Activated CD4-positive, alpha-beta T cell treated with anti-CD3 and anti-CD28 coated beads, Interleukin-2, amount 10 ng/mL, durations not matched to agents 24 days and 14 days (primary cell): ENCODE results near the gene NPTX1. TPM values are rescaled to one million over a fixed set of nuclear protein-coding genes. Genes with fewer than 3 reads are reported as not detected.

Experiments
- DNase-seq: peaks from one replicate; pipeline ENCODE4 v3.0.0; 2022
- H3K27ac Mint-ChIP-seq: one replicate; pipeline ENCODE4 v1.8.0; 2022; ENCODE audit warnings: mild to moderate bottlenecking, mixed read lengths
- H3K27me3 Mint-ChIP-seq: one replicate; pipeline ENCODE4 v1.8.0; 2022; ENCODE audit warnings: mixed read lengths
- H3K36me3 Mint-ChIP-seq: one replicate; pipeline ENCODE4 v1.8.0; 2022; ENCODE audit warnings: low read depth, mild to moderate bottlenecking, mixed read lengths
- H3K4me1 Mint-ChIP-seq: one replicate; pipeline ENCODE4 v1.8.0; 2021; ENCODE audit warnings: mixed read lengths
- H3K4me3 Mint-ChIP-seq: one replicate; pipeline ENCODE4 v1.8.0; 2022; ENCODE audit warnings: mild to moderate bottlenecking, moderate library complexity, mixed read lengths
- H3K9me3 Mint-ChIP-seq: one replicate; pipeline ENCODE4 v1.8.0; 2021; ENCODE audit warnings: mixed read lengths
- intact Hi-C: fragments of 100-400 bp; cut with micrococcal nuclease; formaldehyde crosslinking; loops from one replicate; pipeline ENCODE4 v1.15.1; 2023
- total RNA-seq: library from RNA; stranded (reverse); gene quantifications from 2 replicates; pipeline ENCODE4 v1.2.3, GENCODE V29; 2022

NPTX1 gene
- total RNA-seq: 30.4 and 31.6 TPM in 2 replicates

- Mint-ChIP-seq H3K4me3 (peak within 1 kb of the TSS; percentile 84), H3K9me3 (no peaks in the 10 kb centered on the region), H3K4me1 (peaks cover 18% of the 10 kb centered on the region), H3K36me3 (peaks cover 6% of the 10 kb centered on the region), H3K27me3 (peaks cover 43% of the 10 kb centered on the region), H3K27ac (peak within 1 kb of the TSS; percentile 53)
- peak; percentile 81 for DNase-seq
- intact Hi-C loops: loop anchor here (5.0 to 10.0 kb wide), 2 partner anchors 66 to 99 kb away; partner anchors contain the start of gene RPTOR
Observed at GRCh38 chr17:80475910-80476876, at the start of gene NPTX1. NPTX1 (minus strand) TSS chr17:80476607; CDS start chr17:80476446, 161 bp downstream.

GRCh38 chr17:80523956-80524712 lies 47.7 kb upstream of the NPTX1 start:
- Mint-ChIP-seq H3K9me3 (no peaks in the 10 kb centered on the region), H3K4me1 (no peaks in the 10 kb centered on the region), H3K4me3 (no peak overlapping the region), H3K36me3 (no peaks in the 10 kb centered on the region), H3K27ac (no peak overlapping the region), H3K27me3 (peaks cover 22% of the 10 kb centered on the region)
- no peak for DNase-seq
- intact Hi-C loops: no loop called here

- DNase-seq: no peak
- no peak overlapping the region for H3K27ac Mint-ChIP-seq
- intact Hi-C loops: no loop called here
- no peak overlapping the region for H3K4me3 Mint-ChIP-seq
- H3K4me1 Mint-ChIP-seq: no peaks in the 10 kb centered on the region
- no peaks in the 10 kb centered on the region for H3K9me3 Mint-ChIP-seq
- peaks cover 20% of the 10 kb centered on the region for H3K27me3 Mint-ChIP-seq
- H3K36me3 Mint-ChIP-seq: no peaks in the 10 kb centered on the region
Observed at GRCh38 chr17:80523054-80523744, 46.8 kb upstream of the NPTX1 start.

- no peak for DNase-seq
- H3K4me1 Mint-ChIP-seq: no peaks in the 10 kb centered on the region
- H3K36me3 Mint-ChIP-seq: no peaks in the 10 kb centered on the region
- H3K27me3 Mint-ChIP-seq: peaks cover 6% of the 10 kb centered on the region
- intact Hi-C loops: no loop called here
- no peak overlapping the region for H3K27ac Mint-ChIP-seq
- H3K9me3 Mint-ChIP-seq: no peaks in the 10 kb centered on the region
- no peak overlapping the region for H3K4me3 Mint-ChIP-seq
Observed at GRCh38 chr17:80520810-80521455, 44.5 kb upstream of the NPTX1 start.

GRCh38 chr17:80519091-80519781 lies 42.8 kb upstream of the NPTX1 start:
- intact Hi-C loops: no loop called here
- H3K4me3 Mint-ChIP-seq: no peak overlapping the region
- H3K36me3 Mint-ChIP-seq: no peaks in the 10 kb centered on the region
- H3K4me1 Mint-ChIP-seq: no peaks in the 10 kb centered on the region
- H3K27me3 Mint-ChIP-seq: no peaks in the 10 kb centered on the region
- H3K9me3 Mint-ChIP-seq: no peaks in the 10 kb centered on the region
- no peak overlapping the region for H3K27ac Mint-ChIP-seq
- DNase-seq: no peak

- no peak for DNase-seq
- H3K4me3 Mint-ChIP-seq: no peak overlapping the region
- no peak overlapping the region for H3K27ac Mint-ChIP-seq
- no peaks in the 10 kb centered on the region for H3K36me3 Mint-ChIP-seq
- H3K9me3 Mint-ChIP-seq: no peaks in the 10 kb centered on the region
- intact Hi-C loops: no loop called here
- H3K27me3 Mint-ChIP-seq: no peaks in the 10 kb centered on the region
- no peaks in the 10 kb centered on the region for H3K4me1 Mint-ChIP-seq
Observed at GRCh38 chr17:80518392-80518791, 42.0 kb upstream of the NPTX1 start.

- no peaks in the 10 kb centered on the region for H3K27me3 Mint-ChIP-seq
- H3K4me1 Mint-ChIP-seq: no peaks in the 10 kb centered on the region
- no peak overlapping the region for H3K4me3 Mint-ChIP-seq
- intact Hi-C loops: no loop called here
- H3K36me3 Mint-ChIP-seq: no peaks in the 10 kb centered on the region
- no peak for DNase-seq
- no peak overlapping the region for H3K27ac Mint-ChIP-seq
- no peaks in the 10 kb centered on the region for H3K9me3 Mint-ChIP-seq
Observed at GRCh38 chr17:80517641-80518040, 41.2 kb upstream of the NPTX1 start.

GRCh38 chr17:80516171-80516932 lies 39.9 kb upstream of the NPTX1 start:
- DNase-seq: no peak
- Mint-ChIP-seq H3K9me3 (no peaks in the 10 kb centered on the region), H3K27me3 (no peaks in the 10 kb centered on the region), H3K36me3 (no peaks in the 10 kb centered on the region), H3K4me1 (no peaks in the 10 kb centered on the region), H3K4me3 (no peak overlapping the region), H3K27ac (no peak overlapping the region)
- intact Hi-C loops: no loop called here

GRCh38 chr17:80513892-80514291 lies 37.5 kb upstream of the NPTX1 start:
- no peak overlapping the region for H3K27ac Mint-ChIP-seq
- no peaks in the 10 kb centered on the region for H3K9me3 Mint-ChIP-seq
- no peaks in the 10 kb centered on the region for H3K27me3 Mint-ChIP-seq
- H3K4me1 Mint-ChIP-seq: no peaks in the 10 kb centered on the region
- no peaks in the 10 kb centered on the region for H3K36me3 Mint-ChIP-seq
- DNase-seq: no peak
- no peak overlapping the region for H3K4me3 Mint-ChIP-seq
- intact Hi-C loops: no loop called here

GRCh38 chr17:80513201-80513600 lies 36.8 kb upstream of the NPTX1 start:
- no peak overlapping the region for H3K27ac Mint-ChIP-seq
- no peak for DNase-seq
- intact Hi-C loops: no loop called here
- no peaks in the 10 kb centered on the region for H3K4me1 Mint-ChIP-seq
- no peaks in the 10 kb centered on the region for H3K9me3 Mint-ChIP-seq
- H3K4me3 Mint-ChIP-seq: no peak overlapping the region
- H3K36me3 Mint-ChIP-seq: no peaks in the 10 kb centered on the region
- H3K27me3 Mint-ChIP-seq: no peaks in the 10 kb centered on the region

GRCh38 chr17:80512233-80512632 lies 35.8 kb upstream of the NPTX1 start:
- Mint-ChIP-seq H3K4me1 (peaks cover 1% of the 10 kb centered on the region), H3K36me3 (no peaks in the 10 kb centered on the region), H3K27me3 (no peaks in the 10 kb centered on the region), H3K27ac (no peak overlapping the region), H3K4me3 (no peak overlapping the region), H3K9me3 (no peaks in the 10 kb centered on the region)
- intact Hi-C loops: no loop called here
- no peak for DNase-seq
